ENCODE data around the gene FAM221A. TPM values are rescaled to one million over a fixed set of nuclear protein-coding genes. Genes with fewer than 3 reads are reported as not detected.
A peak's percentile ranks its signal among the peaks of the same experiment; 100 is the strongest.
"Not testable (repeated sequence)": the region's sequence is repeated elsewhere in the genome, so short reads cannot be mapped to it uniquely, and the experiment has no call there.

FAM221A gene
- total RNA-seq, 2 donors from 2014 or later = 11.1 to 18.5 TPM

DNA sequence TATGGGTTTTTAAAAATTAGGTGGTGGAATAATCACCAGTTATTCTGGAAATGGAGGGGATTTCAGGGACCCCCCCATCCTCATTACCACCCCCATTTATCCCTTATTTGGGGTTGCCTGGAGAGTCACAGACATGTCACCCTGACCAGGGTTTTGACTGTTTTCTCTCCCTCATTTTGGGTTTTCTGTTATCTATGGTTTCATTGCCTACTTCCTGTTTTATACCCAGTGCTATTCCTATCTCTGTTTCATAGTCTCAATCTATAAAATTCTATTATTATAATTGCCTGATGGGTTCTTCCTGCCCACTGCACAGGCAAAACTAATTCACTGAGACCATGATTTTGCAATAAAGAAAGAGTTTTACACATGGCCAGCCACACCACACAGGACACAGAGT is 15.9 kb upstream of the FAM221A start:
- no peak overlapping the region for H3K9ac ChIP-seq (ENCODE audit: low read depth in 2 of 2, low read length in 2 of 2)
- H3K36me3 ChIP-seq = no peaks in the 10 kb centered on the region
- no peak for DNase-seq
- H3K9me3 ChIP-seq = no peaks in the 10 kb centered on the region
- TF ChIP-seq, protein P1, sequence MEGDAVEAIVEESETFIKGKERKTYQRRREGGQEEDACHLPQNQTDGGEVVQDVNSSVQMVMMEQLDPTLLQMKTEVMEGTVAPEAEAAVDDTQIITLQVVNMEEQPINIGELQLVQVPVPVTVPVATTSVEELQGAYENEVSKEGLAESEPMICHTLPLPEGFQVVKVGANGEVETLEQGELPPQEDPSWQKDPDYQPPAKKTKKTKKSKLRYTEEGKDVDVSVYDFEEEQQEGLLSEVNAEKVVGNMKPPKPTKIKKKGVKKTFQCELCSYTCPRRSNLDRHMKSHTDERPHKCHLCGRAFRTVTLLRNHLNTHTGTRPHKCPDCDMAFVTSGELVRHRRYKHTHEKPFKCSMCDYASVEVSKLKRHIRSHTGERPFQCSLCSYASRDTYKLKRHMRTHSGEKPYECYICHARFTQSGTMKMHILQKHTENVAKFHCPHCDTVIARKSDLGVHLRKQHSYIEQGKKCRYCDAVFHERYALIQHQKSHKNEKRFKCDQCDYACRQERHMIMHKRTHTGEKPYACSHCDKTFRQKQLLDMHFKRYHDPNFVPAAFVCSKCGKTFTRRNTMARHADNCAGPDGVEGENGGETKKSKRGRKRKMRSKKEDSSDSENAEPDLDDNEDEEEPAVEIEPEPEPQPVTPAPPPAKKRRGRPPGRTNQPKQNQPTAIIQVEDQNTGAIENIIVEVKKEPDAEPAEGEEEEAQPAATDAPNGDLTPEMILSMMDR (IDR thresholded peaks at IDR 0.05) = no peak
- intact Hi-C loops (cut with DNase I) = no loop called here
- no peak overlapping the region for H3K27ac ChIP-seq
- no peaks in the 10 kb centered on the region for H3K27me3 ChIP-seq
- H3K4me3 ChIP-seq = no peak overlapping the region
- H3K4me1 ChIP-seq = no peaks in the 10 kb centered on the region

DNA sequence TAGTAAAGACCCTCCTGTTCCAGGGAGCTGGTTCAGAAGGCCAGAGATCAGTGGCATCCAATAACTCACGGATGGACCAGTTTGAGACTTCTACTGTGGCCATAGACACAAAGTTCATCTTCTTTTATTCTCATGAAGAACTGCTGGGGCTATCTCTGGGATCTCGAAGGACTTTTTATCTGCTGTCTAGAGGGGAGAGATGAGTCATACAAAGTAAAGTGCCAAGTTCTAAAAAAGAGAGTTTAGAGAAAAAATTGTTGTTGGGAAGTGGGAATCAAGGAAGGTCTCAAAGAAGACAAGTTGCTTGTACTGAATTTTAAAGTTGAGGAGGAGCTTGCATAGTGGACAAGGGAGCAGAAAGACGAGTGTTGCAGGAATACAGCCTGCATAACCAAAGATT is 8.0 kb upstream of the FAM221A start:
- Histone ChIP-seq H3K9me3 (no peaks in the 10 kb centered on the region), H3K9ac (ENCODE audit: low read depth in 2 of 2, low read length in 2 of 2) (no peak overlapping the region), H3K4me1 (no peaks in the 10 kb centered on the region), H3K27ac (no peak overlapping the region), H3K36me3 (no peaks in the 10 kb centered on the region), H3K27me3 (no peaks in the 10 kb centered on the region), H3K4me3 (no peak overlapping the region)
- TF ChIP-seq, protein P1 (IDR thresholded peaks at IDR 0.05) = no peak
- intact Hi-C loops (cut with DNase I) = no loop called here
- DNase-seq = no peak

- intact Hi-C loops (cut with DNase I) = no loop called here
- Histone ChIP-seq H3K27ac (peak overlapping the region; percentile 88), H3K9me3 (no peaks in the 10 kb centered on the region), H3K9ac (ENCODE audit: low read depth in 2 of 2, low read length in 2 of 2) (peak overlapping the region; percentile 82 to 88), H3K4me1 (no peaks in the 10 kb centered on the region), H3K27me3 (no peaks in the 10 kb centered on the region), H3K36me3 (no peaks in the 10 kb centered on the region), H3K4me3 (peak overlapping the region; percentile 84)
- TF ChIP-seq, protein P1 (IDR thresholded peaks at IDR 0.05) = no peak
- DNase-seq = peak; percentile 87
Measured at GRCh38 chr7:23680414-23681405, 711 bp downstream of the FAM221A start.

DNA sequence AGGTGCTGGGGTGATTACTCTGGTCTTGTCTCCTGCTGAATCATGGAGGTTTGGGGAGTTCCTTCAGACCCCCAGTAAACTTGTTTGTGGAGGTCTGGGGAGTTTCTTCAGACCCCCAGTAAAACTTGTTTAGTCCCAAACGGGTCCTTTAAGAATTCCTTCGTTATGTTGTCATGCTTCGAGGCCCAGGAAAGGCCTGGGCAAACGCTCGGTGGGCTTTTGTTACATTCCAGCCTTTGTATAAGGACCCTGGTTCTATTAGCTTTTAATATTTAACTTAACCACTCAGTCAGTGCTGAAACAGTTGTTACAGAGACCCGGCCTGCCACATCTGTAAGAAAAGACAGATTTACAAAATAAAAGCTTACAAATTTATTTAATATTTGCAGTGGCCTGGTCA is 4.0 kb downstream of the FAM221A start:
- H3K36me3 ChIP-seq; H3K27me3 ChIP-seq; H3K27ac ChIP-seq; DNase-seq; H3K9ac ChIP-seq (ENCODE audit: low read depth in 2 of 2, low read length in 2 of 2); H3K4me1 ChIP-seq; intact Hi-C loops (cut with DNase I); H3K9me3 ChIP-seq; H3K4me3 ChIP-seq: not testable (repeated sequence)

GRCh38 chr7:23685731-23686130 is 5.7 kb downstream of the FAM221A start:
- intact Hi-C loops (cut with DNase I) = no loop called here
- TF ChIP-seq, protein P1 (IDR thresholded peaks at IDR 0.05) = no peak

DNA sequence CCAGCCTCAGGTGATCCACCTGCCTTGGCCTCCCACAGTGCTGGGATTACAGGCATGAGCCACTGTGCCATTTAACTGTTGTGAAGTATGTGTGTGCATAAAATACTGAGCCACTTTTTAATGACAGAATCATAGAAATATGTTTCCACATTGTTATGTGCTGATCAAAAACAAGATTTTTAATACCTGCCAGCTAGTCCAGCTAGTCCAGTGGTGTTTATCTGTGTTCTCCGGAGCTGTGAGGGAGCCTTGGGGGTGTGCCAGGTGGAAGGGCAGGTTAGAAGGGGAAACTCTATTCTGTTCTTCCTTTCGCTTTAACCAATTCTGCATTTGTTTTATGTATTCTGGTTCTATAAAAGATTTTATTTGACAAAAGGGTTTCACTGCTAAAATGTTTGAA is 7.0 kb downstream of the FAM221A start:
- Histone ChIP-seq H3K4me1 (no peaks in the 10 kb centered on the region), H3K36me3 (no peaks in the 10 kb centered on the region), H3K4me3 (no peak overlapping the region), H3K27me3 (no peaks in the 10 kb centered on the region), H3K27ac (no peak overlapping the region), H3K9ac (ENCODE audit: low read depth in 2 of 2, low read length in 2 of 2) (no peak overlapping the region), H3K9me3 (no peaks in the 10 kb centered on the region)
- DNase-seq = no peak
- intact Hi-C loops (cut with DNase I) = no loop called here
- TF ChIP-seq, protein P1 (IDR thresholded peaks at IDR 0.05) = no peak

More at GRCh38 chr7:23685731-23686130, 5.7 kb downstream of the FAM221A start:
- Histone ChIP-seq H3K36me3 (no peaks in the 10 kb centered on the region), H3K27me3 (no peaks in the 10 kb centered on the region), H3K4me1 (no peaks in the 10 kb centered on the region), H3K9me3 (no peaks in the 10 kb centered on the region), H3K9ac (ENCODE audit: low read depth in 2 of 2, low read length in 2 of 2) (no peak overlapping the region), H3K27ac (peak overlapping the region; percentile 1), H3K4me3 (no peak overlapping the region)
- no peak for DNase-seq

All from colonic mucosa (tissue), 4 donors.